HG03095 (cell line): ENCODE measurements around the gene KIF5C.

Experiments used
- ATAC-seq: cut with Tn5 transposase; IDR thresholded peaks from one replicate; pipeline ENCODE4 v1.9.1; 2021; ENCODE audit warnings: moderate library complexity; ENCODE audit not compliant: unreplicated experiment

KIF5C gene

GRCh38 chr2:148922776-148923475, 47.9 kb downstream of the KIF5C start:
- no peak for ATAC-seq

GRCh38 chr2:148924514-148925178, 49.6 kb downstream of the KIF5C start:
- no peak for ATAC-seq

GRCh38 chr2:148926291-148926961, 51.4 kb downstream of the KIF5C start:
- peak; percentile 71 for ATAC-seq

- peak; percentile 72 for ATAC-seq
These were observed 52.0 kb downstream of the KIF5C start for GRCh38 chr2:148926981-148927401.

GRCh38 chr2:148928395-148928794, 53.4 kb downstream of the KIF5C start:
- no peak for ATAC-seq

- no peak for ATAC-seq
These were observed 55.2 kb downstream of the KIF5C start for GRCh38 chr2:148930046-148930775.

GRCh38 chr2:148932536-148932935, 57.5 kb downstream of the KIF5C start:
- ATAC-seq, result no peak

GRCh38 chr2:148933456-148933855, 58.4 kb downstream of the KIF5C start:
- no peak for ATAC-seq

GRCh38 chr2:148935791-148936190, 60.8 kb downstream of the KIF5C start:
- ATAC-seq, result no peak

- ATAC-seq, result no peak
These were observed 61.9 kb downstream of the KIF5C start for GRCh38 chr2:148936857-148937450.

- no peak for ATAC-seq
These were observed 64.2 kb downstream of the KIF5C start for GRCh38 chr2:148939271-148939670.

- no peak for ATAC-seq
These were observed 68.1 kb downstream of the KIF5C start for GRCh38 chr2:148943097-148943496.

GRCh38 chr2:148944536-148944935, 69.5 kb downstream of the KIF5C start:
- no peak for ATAC-seq

- ATAC-seq, result no peak
These were observed 72.3 kb downstream of the KIF5C start for GRCh38 chr2:148947299-148947698.

GRCh38 chr2:148948868-148949267, 73.8 kb downstream of the KIF5C start:
- no peak for ATAC-seq

GRCh38 chr2:148949348-148949747, 74.3 kb downstream of the KIF5C start:
- no peak for ATAC-seq

- no peak for ATAC-seq
These were observed 77.6 kb downstream of the KIF5C start for GRCh38 chr2:148952621-148953020.

- ATAC-seq, result no peak
These were observed 78.4 kb downstream of the KIF5C start for GRCh38 chr2:148953426-148953825.

- no peak for ATAC-seq
These were observed 79.5 kb downstream of the KIF5C start for GRCh38 chr2:148954536-148954935.

GRCh38 chr2:148955798-148956197, 80.8 kb downstream of the KIF5C start:
- no peak for ATAC-seq

GRCh38 chr2:148957023-148957422, 82.0 kb downstream of the KIF5C start:
- no peak for ATAC-seq
